NCI-H1092 (cell line): ENCODE results near the gene SMAD5.

Source experiments
- DNase-seq: peaks from one replicate; lab custom pipeline; 2025; lab: John Stamatoyannopoulos, UW

Gene SMAD5

DNA sequence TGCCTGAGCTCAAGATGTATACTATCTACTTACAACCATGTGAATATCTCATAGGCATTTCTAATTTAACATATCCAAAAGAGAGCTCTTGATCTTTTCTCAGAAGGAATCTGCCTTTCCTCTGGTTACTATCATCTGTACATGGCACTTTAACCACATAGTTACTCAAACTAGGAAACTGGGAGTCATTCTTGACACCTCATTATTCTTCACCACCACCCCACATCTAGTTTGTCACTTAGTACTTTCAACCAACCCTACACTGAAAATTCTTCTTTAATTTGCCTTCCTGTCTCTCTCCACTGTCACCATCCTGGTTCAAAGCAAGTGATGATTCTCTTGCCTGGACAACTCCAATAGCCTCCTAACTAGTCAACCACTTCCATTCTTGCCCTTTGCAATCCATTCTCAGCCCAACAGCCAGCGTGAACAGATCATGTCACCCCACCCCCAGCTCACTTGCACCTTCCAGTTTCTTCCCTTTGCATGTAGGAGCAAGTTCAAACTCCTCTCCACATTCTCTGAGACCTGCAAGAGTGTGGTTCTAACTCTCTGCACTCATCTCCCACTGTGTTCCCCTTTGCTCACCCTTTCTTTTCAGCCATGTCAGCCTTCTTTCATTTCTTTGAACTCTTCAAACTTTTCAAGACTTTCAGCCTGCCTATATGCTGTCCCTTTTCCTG, 17.3 kb upstream of the SMAD5 start:
- DNase-seq, result no peak

GRCh38 chr5:136120529-136120928, 12.1 kb upstream of the SMAD5 start:
- DNase-seq, result no peak

DNA sequence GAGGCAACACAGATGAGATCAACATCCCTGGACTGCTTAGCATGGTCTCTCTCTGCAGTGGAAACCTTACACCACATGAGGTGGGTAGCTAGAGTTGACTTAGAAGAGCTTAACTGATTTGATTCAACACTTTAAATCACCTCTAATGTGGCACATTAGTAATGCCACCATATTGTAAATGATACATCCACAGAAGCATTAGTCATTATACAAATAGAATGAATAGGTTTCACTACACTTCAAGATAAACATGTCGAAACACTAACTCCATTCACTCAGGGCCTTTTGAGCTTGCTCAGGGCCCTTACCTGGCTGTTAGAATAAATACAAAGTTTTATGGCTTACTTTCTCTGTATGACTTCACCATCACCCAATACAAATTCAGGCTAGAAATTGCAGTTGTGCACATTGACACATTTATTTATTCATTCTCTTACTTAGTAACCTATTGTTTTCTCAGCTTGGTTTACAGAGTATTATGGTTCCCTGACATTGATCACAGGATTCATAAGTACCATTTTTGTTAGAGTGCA, 9.3 kb upstream of the SMAD5 start:
- no peak for DNase-seq

DNA sequence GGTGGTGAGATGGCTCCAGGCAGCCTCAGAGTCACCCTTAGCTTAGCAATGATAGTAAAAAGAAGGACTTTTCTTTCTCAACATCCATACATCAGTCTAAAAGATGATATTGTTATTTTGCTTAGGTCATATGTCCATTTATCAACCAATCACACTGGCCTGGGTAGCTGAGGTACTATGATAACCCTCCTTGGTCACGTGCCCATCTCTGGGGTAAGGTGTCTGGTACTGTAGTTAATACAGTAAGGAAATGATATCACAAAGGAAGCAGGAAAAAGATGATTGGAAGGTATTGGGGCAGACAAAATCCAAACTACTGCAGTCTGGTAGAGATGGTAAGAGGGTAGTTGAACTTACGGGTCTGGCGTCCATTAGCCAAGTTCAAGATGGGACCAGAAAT, 5.1 kb upstream of the SMAD5 start:
- no peak for DNase-seq

- DNase-seq, result no peak
These were observed 4.2 kb upstream of the SMAD5 start for GRCh38 chr5:136128481-136128880.

GRCh38 chr5:136129445-136129844, 3.2 kb upstream of the SMAD5 start:
- DNase-seq, result no peak

DNA sequence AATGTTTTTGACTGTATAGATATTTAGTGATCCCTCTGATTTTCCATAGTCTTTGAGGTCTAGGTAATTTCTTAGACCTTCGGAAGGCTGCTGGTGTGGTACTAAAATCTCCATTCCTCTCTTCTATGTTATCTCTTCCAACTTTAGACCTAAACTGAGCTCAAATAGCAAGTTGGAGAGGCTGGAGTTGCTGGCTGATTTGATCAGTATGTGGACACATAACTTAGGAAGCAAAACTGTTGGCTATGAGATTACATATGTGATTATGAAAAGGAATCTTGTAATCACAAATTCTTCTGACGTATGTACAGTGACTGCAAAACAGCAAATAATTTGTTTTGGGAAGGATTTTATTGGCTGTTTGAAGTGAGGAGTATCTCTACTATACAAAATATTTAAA, 2.1 kb upstream of the SMAD5 start:
- no peak for DNase-seq

GRCh38 chr5:136132087-136132486, 558 bp upstream of the SMAD5 start:
- no peak for DNase-seq

GRCh38 chr5:136133222-136133921, 727 bp downstream of the SMAD5 start:
- DNase-seq, result no peak

DNA sequence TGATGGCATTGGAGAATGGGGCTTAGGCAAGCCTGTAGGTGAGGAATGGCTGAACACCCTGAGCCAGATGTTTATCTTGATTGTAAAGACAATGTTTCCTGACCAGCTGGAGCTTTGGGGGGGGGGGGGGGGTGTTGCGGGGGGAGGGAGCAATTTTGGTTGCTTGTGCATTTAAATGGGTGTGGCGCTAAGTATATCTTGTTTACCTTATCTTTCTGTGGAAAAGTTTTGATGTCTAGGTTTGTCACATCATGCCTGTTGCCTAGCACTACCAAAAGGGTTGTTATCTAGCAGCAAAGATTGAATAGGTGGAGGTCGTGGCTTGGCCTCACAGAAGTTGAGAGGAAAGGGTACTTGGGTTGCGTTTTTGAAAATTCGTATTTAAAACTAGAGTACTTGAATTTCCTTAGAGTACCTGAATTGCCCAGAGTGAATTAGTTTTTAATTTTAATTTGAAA, 1.3 kb downstream of the SMAD5 start:
- no peak for DNase-seq

GRCh38 chr5:136134653-136135052, 2.0 kb downstream of the SMAD5 start:
- DNase-seq, result no peak

GRCh38 chr5:136135536-136135935, 2.9 kb downstream of the SMAD5 start:
- DNase-seq, result no peak

GRCh38 chr5:136137497-136138220, 5.0 kb downstream of the SMAD5 start:
- no peak for DNase-seq

DNA sequence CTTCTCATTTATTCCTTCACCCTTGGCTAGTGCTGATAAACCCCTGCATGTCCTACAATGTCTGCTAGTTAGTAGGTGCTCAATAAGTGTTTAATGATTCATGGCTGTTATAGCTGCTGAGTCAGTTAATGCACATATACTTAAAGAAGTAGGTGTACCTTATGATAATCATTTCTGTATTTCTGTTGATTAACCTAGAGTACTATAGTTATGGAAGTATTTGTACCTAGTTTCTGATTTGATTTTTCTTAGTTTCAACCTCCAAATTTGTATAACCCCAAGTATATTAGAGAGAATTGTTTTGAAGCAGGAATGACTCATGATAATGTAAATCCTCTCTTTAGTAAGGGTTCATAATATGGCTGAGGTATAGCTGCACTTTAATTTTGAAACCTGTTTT, 8.9 kb downstream of the SMAD5 start:
- DNase-seq, result no peak

GRCh38 chr5:136143312-136143711, 10.7 kb downstream of the SMAD5 start:
- DNase-seq, result no peak

- DNase-seq, result no peak
These were observed 11.1 kb downstream of the SMAD5 start for GRCh38 chr5:136143763-136144162.

DNA sequence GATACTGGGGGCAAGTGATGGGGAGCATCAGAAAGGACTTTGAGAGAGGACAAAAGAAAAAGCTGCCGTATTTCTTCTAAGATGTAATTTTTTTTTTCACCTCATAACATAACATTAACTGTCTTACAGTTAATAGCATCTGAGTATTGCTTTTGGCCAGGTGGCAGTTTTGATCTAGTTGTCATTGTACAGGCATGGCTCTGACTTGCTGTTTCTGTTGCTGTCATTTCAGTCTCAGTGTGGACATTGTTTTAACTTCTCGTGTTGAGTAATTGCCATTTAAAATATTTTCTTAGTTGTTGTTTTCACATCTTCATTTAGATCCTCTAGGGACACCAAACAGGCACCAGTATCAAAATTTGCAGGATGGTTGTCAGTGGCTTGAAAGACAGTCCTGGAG, 12.4 kb downstream of the SMAD5 start:
- no peak for DNase-seq

DNA sequence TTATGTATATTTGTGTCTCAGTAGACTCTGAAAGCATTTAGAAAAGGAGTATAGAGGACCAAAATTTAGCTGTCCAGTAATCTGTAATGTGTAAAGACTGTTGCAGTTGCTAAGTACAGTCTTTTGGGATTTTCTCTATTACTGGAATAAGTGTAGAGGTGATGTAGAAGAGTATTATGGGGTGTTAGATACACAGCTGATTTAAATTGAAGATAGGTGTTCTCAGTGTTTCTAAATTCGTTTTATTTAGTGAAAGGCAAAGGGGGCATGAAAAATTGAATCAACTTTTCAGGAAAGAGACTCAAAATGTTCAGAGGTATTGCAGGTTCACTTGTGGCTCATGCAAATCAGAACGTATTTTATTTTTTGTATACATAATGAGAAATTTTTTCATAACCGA, 13.6 kb downstream of the SMAD5 start:
- no peak for DNase-seq

DNA sequence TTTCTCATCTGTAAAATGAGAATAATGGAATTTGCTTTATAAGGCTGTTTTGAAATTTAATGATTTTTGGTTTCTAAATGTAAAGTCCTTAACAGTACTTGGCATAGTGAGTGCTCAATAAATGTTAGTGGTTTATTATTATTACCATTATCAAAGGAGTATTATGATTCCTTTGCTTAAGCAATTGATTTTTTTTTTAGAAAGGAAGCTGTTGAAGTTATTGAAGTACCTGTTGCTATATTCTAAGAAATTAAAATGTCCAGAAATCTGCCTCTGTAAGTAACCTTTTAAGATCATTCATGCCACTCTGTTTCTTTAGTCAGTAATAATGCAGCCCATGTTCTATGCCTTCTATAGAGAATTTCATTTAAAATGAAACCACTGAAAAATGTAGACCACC, 15.0 kb downstream of the SMAD5 start:
- no peak for DNase-seq

DNA sequence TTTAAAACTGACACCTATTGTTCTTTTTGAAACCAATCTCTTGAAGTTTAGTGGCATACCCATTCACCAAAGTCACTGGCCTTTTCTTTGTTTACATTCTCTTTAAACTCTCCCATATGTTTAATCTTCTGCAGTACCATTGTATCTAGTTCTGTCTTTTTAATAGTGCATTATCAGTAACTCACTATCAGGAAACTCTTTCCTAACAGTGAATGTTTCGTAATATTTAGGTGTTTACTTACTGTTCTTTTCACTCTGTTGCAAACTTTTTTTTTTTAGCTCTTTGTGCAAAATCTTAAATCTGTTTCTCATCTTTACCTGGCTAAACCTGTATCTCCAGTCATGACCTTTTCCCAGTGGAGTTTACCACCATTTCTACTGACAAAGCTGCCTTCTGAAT, 17.2 kb downstream of the SMAD5 start:
- DNase-seq, result no peak

GRCh38 chr5:136153581-136154236, 21.1 kb downstream of the SMAD5 start:
- no peak for DNase-seq

DNA sequence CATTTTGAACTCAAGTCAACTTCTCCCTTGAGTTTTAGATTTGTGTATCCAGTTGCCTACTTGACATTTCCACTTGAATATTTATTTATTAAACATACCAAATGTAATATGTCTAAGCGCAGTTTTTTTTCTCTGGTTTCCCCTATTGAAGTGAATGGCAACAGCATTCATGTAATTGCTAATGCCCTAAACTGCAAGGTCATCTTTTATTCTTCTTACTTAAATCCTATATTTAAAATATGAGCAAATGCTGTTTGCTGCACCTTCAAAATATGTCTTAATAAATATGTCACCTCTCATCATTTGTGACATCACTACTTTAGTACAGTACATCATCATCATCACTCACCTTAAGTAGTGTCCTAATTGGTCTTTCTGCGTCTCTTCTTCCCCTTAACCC, 22.4 kb downstream of the SMAD5 start:
- DNase-seq, result no peak
